Neural cell (in vitro differentiated cells): Measurements from ENCODE around the gene TIGD1. TPM values are rescaled to one million over a fixed set of nuclear protein-coding genes. Genes with fewer than 3 reads are reported as not detected.

Experiments
- H2AFZ ChIP-seq: fragments of 200-600, 300-800 bp; sonication (generic), shearing (Covaris generic); 2 replicates; pipeline ENCODE4 v1.6.0; 2014; ENCODE audit warnings: low read depth, mild to moderate bottlenecking, antibody characterized with exemption, low read length, moderate library complexity
- H3F3A ChIP-seq: fragments of 200-600 bp; shearing (Covaris generic); 2 replicates; pipeline ENCODE4 v1.6.1; 2016; ENCODE audit warnings: mild to moderate bottlenecking, moderate library complexity, mixed read lengths, antibody characterized with exemption, low read length; ENCODE audit not compliant: insufficient read depth, poor library complexity, severe bottlenecking
- H3K27ac ChIP-seq: fragments of 200-600, 300-800 bp; sonication (generic), shearing (Covaris generic); 2 replicates; pipeline ENCODE4 v1.5.1; 2014; ENCODE audit warnings: mild to moderate bottlenecking, low read length, moderate library complexity
- H3K27me3 ChIP-seq: fragments of 300-800, 200-600 bp; sonication (generic), shearing (Covaris generic); 2 replicates; pipeline ENCODE4 v1.6.0; 2014; ENCODE audit warnings: mild to moderate bottlenecking, low read depth, low read length, moderate library complexity; ENCODE audit not compliant: insufficient read depth
- H3K36me3 ChIP-seq: fragments of 300-800, 200-600 bp; sonication (generic), shearing (Covaris generic); 2 replicates; pipeline ENCODE4 v1.5.1; 2014; ENCODE audit warnings: mild to moderate bottlenecking, antibody characterized with exemption, low read length, moderate library complexity; ENCODE audit not compliant: insufficient read depth
- H3K4me2 ChIP-seq: fragments of 300-800, 200-600 bp; sonication (generic), shearing (Covaris generic); 2 replicates; pipeline ENCODE4 v1.6.0; 2014; ENCODE audit warnings: mild to moderate bottlenecking, low read length
- H3K4me3 ChIP-seq: fragments of 300-800, 200-600 bp; sonication (generic), shearing (Covaris generic); 2 replicates; pipeline ENCODE4 v1.5.1; 2014; ENCODE audit warnings: mild to moderate bottlenecking, low read length, moderate library complexity
- H3K79me2 ChIP-seq: fragments of 200-600 bp; shearing (Covaris generic); replicated peaks from 2 replicates; pipeline ENCODE4 v1.6.0; 2014; ENCODE audit warnings: mild to moderate bottlenecking, low read length, moderate library complexity; ENCODE audit not compliant: insufficient read depth
- H3K9ac ChIP-seq: fragments of 300-800, 200-600 bp; sonication (generic), shearing (Covaris generic); 2 replicates; pipeline ENCODE4 v1.6.1; 2016; ENCODE audit warnings: mild to moderate bottlenecking, low read length, mixed read lengths
- H3K9me2 ChIP-seq: fragments of 200-600 bp; shearing (Covaris generic); 2 replicates; pipeline ENCODE4 v1.6.1; 2016; ENCODE audit warnings: mild to moderate bottlenecking, low read length, mixed read lengths; ENCODE audit not compliant: insufficient read depth
- H3K9me3 ChIP-seq: fragments of 200-600, 300-800 bp; sonication (generic), shearing (Covaris generic); 2 replicates; pipeline ENCODE4 v1.6.1; 2016; ENCODE audit warnings: mild to moderate bottlenecking, mixed run types, low read length, moderate library complexity, mixed read lengths
- H4K20me1 ChIP-seq: fragments of 200-600 bp; shearing (Covaris generic); 2 replicates; pipeline ENCODE4 v1.6.1; 2016; ENCODE audit warnings: mild to moderate bottlenecking, mixed run types; ENCODE audit not compliant: insufficient read depth
- EP300 ChIP-seq: fragments of 450-650 bp; conservative IDR thresholded peaks from 2 replicates; pipeline ENCODE4 v1.6.1; 2014; ENCODE audit warnings: antibody characterized with exemption, mild to moderate bottlenecking, moderate library complexity; ENCODE audit not compliant: poor library complexity, severe bottlenecking
- EZH2 ChIP-seq: fragments of 200-600, 300-800 bp; shearing (Covaris generic), sonication (generic); IDR thresholded peaks from 2 replicates; pipeline ENCODE4 v1.6.1; 2014; ENCODE audit warnings: antibody characterized with exemption, low read length, borderline replicate concordance, mild to moderate bottlenecking; ENCODE audit not compliant: insufficient read depth, poor library complexity, severe bottlenecking
- MXI1 ChIP-seq: fragments of 450-650 bp; conservative IDR thresholded peaks from 2 replicates; pipeline ENCODE4 v1.6.1; 2014; ENCODE audit warnings: antibody characterized with exemption, mild to moderate bottlenecking; ENCODE audit not compliant: poor library complexity, severe bottlenecking
- POLR2AphosphoS5 ChIP-seq: IDR thresholded peaks from 2 replicates; pipeline ENCODE4 v1.6.1; 2012
- RAD21 ChIP-seq: fragments of 450-650 bp; conservative IDR thresholded peaks from 2 replicates; pipeline ENCODE4 v1.6.1; 2014; ENCODE audit warnings: antibody characterized with exemption, mild to moderate bottlenecking, moderate library complexity
- SMC3 ChIP-seq: fragments of 450-650 bp; conservative IDR thresholded peaks from 2 replicates; pipeline ENCODE4 v1.6.1; 2014; ENCODE audit warnings: antibody characterized with exemption, mild to moderate bottlenecking, moderate library complexity; ENCODE audit not compliant: poor library complexity
- TAF1 ChIP-seq: IDR thresholded peaks from 2 replicates; pipeline ENCODE4 v1.6.1; 2012; ENCODE audit warnings: low read depth
- polyA plus RNA-seq: library from polyadenylated mRNA; depleted of rRNA; stranded (reverse); fragments of >200 nt; gene quantifications from 2 replicates; pipeline ENCODE4 v1.2.3, GENCODE V29; 2014
- TF ChIP-seq, protein P1 (sequence below): fragments of 450-650 bp; IDR thresholded peaks from 2 replicates; pipeline ENCODE4 v1.5.1; 2014; ENCODE audit warnings: antibody characterized with exemption, mild to moderate bottlenecking, moderate library complexity; ENCODE audit not compliant: poor library complexity, severe bottlenecking
- TF ChIP-seq, protein P2 (sequence below): IDR thresholded peaks from 2 replicates; pipeline ENCODE4 v1.6.1; 2012; ENCODE audit warnings: borderline replicate concordance

Gene TIGD1
- polyA plus RNA-seq, 1 donor from 2014 or later, result 29.3 TPM

DNA sequence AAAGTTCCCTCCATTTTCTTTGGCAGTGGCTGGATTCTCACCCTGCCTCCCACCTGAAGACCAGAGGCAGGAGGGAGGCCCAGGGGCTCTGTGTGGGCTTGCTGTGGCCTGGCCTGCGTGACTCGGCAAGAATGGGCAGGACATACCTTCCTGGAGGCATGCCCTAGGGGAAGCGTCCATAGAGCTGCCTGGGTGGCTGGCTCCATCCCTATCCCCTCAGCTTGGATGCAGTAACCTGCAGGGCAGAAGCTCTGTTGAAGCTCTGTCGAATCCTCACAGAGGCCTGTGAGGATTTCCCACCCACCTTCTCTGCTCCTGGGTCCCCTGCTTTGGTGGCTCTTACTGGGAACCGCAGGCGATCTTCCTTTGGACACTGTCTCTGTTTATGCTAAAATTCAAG, 31.5 kb downstream of the TIGD1 start:
- peaks cover 17% of the 10 kb centered on the region for H3K27me3 ChIP-seq
- H4K20me1 ChIP-seq, result no peaks in the 10 kb centered on the region
- TF ChIP-seq MXI1, result no peak
- no peak for TF ChIP-seq EZH2
- no peak for TF ChIP-seq RAD21
- TF ChIP-seq, protein P1, sequence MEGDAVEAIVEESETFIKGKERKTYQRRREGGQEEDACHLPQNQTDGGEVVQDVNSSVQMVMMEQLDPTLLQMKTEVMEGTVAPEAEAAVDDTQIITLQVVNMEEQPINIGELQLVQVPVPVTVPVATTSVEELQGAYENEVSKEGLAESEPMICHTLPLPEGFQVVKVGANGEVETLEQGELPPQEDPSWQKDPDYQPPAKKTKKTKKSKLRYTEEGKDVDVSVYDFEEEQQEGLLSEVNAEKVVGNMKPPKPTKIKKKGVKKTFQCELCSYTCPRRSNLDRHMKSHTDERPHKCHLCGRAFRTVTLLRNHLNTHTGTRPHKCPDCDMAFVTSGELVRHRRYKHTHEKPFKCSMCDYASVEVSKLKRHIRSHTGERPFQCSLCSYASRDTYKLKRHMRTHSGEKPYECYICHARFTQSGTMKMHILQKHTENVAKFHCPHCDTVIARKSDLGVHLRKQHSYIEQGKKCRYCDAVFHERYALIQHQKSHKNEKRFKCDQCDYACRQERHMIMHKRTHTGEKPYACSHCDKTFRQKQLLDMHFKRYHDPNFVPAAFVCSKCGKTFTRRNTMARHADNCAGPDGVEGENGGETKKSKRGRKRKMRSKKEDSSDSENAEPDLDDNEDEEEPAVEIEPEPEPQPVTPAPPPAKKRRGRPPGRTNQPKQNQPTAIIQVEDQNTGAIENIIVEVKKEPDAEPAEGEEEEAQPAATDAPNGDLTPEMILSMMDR, result no peak
- no peak for TF ChIP-seq POLR2AphosphoS5
- no peak for TF ChIP-seq EP300
- TF ChIP-seq SMC3, result no peak
- TF ChIP-seq, protein P2, sequence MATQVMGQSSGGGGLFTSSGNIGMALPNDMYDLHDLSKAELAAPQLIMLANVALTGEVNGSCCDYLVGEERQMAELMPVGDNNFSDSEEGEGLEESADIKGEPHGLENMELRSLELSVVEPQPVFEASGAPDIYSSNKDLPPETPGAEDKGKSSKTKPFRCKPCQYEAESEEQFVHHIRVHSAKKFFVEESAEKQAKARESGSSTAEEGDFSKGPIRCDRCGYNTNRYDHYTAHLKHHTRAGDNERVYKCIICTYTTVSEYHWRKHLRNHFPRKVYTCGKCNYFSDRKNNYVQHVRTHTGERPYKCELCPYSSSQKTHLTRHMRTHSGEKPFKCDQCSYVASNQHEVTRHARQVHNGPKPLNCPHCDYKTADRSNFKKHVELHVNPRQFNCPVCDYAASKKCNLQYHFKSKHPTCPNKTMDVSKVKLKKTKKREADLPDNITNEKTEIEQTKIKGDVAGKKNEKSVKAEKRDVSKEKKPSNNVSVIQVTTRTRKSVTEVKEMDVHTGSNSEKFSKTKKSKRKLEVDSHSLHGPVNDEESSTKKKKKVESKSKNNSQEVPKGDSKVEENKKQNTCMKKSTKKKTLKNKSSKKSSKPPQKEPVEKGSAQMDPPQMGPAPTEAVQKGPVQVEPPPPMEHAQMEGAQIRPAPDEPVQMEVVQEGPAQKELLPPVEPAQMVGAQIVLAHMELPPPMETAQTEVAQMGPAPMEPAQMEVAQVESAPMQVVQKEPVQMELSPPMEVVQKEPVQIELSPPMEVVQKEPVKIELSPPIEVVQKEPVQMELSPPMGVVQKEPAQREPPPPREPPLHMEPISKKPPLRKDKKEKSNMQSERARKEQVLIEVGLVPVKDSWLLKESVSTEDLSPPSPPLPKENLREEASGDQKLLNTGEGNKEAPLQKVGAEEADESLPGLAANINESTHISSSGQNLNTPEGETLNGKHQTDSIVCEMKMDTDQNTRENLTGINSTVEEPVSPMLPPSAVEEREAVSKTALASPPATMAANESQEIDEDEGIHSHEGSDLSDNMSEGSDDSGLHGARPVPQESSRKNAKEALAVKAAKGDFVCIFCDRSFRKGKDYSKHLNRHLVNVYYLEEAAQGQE, result no peak
- TF ChIP-seq TAF1, result no peak

DNA sequence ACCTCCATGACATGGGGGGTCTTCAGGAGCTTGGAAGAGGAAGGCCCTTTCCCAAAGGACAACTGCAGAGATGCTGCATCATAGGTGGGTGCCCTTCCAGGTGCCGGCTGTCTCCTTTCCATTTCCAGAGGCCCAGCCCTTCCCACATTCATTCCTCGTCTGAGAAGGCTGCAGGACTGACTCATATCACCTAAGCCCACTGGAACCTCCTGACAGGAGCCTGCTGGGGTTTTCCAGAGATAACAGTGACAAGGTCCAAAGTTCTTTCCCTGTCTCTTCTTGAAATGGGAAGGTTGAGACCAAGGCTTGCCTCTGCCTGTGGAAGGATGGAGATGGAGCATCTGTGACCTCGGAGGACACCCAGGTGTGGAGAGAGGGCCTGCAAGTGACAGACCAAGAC, 33.8 kb downstream of the TIGD1 start:
- Histone ChIP-seq H3K4me3 (no peak overlapping the region), H3K36me3 (no peaks in the 10 kb centered on the region), H4K20me1 (no peaks in the 10 kb centered on the region), H3F3A (no peaks in the 10 kb centered on the region), H3K9me3 (no peaks in the 10 kb centered on the region), H3K9me2 (no peaks in the 10 kb centered on the region), H3K27me3 (no peaks in the 10 kb centered on the region), H2AFZ (no peak overlapping the region), H3K79me2 (no peaks in the 10 kb centered on the region), H3K9ac (no peak overlapping the region), H3K27ac (no peak overlapping the region), H3K4me2 (no peak overlapping the region)
- TF ChIP-seq EP300 (no peak), EZH2 (no peak), MXI1 (no peak), TAF1 (no peak), RAD21 (no peak), POLR2AphosphoS5 (no peak), SMC3 (no peak)
- TF ChIP-seq, protein P2, result no peak
- TF ChIP-seq, protein P1, result no peak

More for the DNA sequence above, 31.5 kb downstream of the TIGD1 start:
- Histone ChIP-seq H3K27ac (no peak overlapping the region), H3K9me3 (no peaks in the 10 kb centered on the region), H3K9me2 (no peaks in the 10 kb centered on the region), H3K4me2 (no peak overlapping the region), H3K4me3 (no peak overlapping the region), H3K36me3 (no peaks in the 10 kb centered on the region), H2AFZ (no peak overlapping the region), H3K79me2 (no peaks in the 10 kb centered on the region), H3K9ac (no peak overlapping the region), H3F3A (no peaks in the 10 kb centered on the region)
